Right atrium auricular region (tissue), 2 donors: ENCODE measurements around the gene COL17A1. TPM values are rescaled to one million over a fixed set of nuclear protein-coding genes. Genes with fewer than 3 reads are reported as not detected.

ENCODE experiments used
- DNase-seq: peaks from one replicate; pipeline ENCODE4 v3.0.0-alpha.2; 2019; ENCODE audit warnings: low spot score
- H3K27ac ChIP-seq, 2 donors: fragments of 200-600 bp; sonication (generic); 1 replicate in 1 of 2; 2 replicates in 1 of 2; pipeline ENCODE4 v1.5.1; 2016 to 2019
- H3K27me3 ChIP-seq, 2 donors: fragments of 200-600 bp; sonication (generic); one replicate each; pipeline versions ENCODE4 v1.5.1 to v1.6.0; 2017 to 2019
- H3K36me3 ChIP-seq: fragments of 200-600 bp; sonication (generic); one replicate; pipeline ENCODE4 v1.5.1; 2016
- H3K4me1 ChIP-seq, 2 donors: fragments of 200-600 bp; sonication (generic); one replicate each; pipeline versions ENCODE4 v1.5.1 to v1.6.0; 2017 to 2019
- H3K4me3 ChIP-seq, 2 donors: fragments of 200-600 bp; sonication (generic); 1 replicate in 1 of 2; 2 replicates in 1 of 2; pipeline ENCODE4 v1.5.1; 2017 to 2019; ENCODE audit warnings: mild to moderate bottlenecking in 1 of 2, moderate library complexity in 1 of 2
- H3K9me3 ChIP-seq, 2 donors: fragments of 200-600 bp; sonication (generic); one replicate each; pipeline ENCODE4 v1.5.1; 2019
- CTCF ChIP-seq, 2 donors: fragments of 200-600 bp; sonication (generic); IDR thresholded peaks; one replicate each; pipeline ENCODE4 v1.5.1; 2019; ENCODE audit warnings: antibody characterized with exemption in 2 of 2
- total RNA-seq, 2 donors: library from RNA; depleted of rRNA; stranded (reverse); fragments of >200 nt; gene quantifications; one replicate each; pipeline ENCODE4 v1.1.0, GENCODE V29; 2016

COL17A1 gene
- total RNA-seq, 2 donors from 2014 or later: 0.26 to 6.2 TPM

GRCh38 chr10:104096692-104097091, 11.0 kb upstream of the COL17A1 start:
- H3K27me3 ChIP-seq: no peaks in the 10 kb centered on the region
- H3K36me3 ChIP-seq: no peaks in the 10 kb centered on the region
- no peaks in the 10 kb centered on the region for H3K4me1 ChIP-seq
- H3K4me3 ChIP-seq: no peak overlapping the region
- H3K27ac ChIP-seq: no peak overlapping the region
- no peaks in the 10 kb centered on the region for H3K9me3 ChIP-seq
- no peak for TF ChIP-seq CTCF (IDR thresholded peaks at IDR 0.05)
- DNase-seq: no peak

- no peak for TF ChIP-seq CTCF (IDR thresholded peaks at IDR 0.05)
- Histone ChIP-seq H3K4me3 (no peak overlapping the region), H3K27me3 (no peaks in the 10 kb centered on the region), H3K27ac (no peak overlapping the region), H3K36me3 (no peaks in the 10 kb centered on the region), H3K4me1 (no peaks in the 10 kb centered on the region), H3K9me3 (no peaks in the 10 kb centered on the region)
- DNase-seq: no peak
These were observed 7.1 kb upstream of the COL17A1 start for GRCh38 chr10:104092749-104093148.

GRCh38 chr10:104090611-104091010, 4.9 kb upstream of the COL17A1 start:
- no peaks in the 10 kb centered on the region for H3K9me3 ChIP-seq

GRCh38 chr10:104089621-104090020, 3.9 kb upstream of the COL17A1 start:
- TF ChIP-seq CTCF (IDR thresholded peaks at IDR 0.05): no peak
- Histone ChIP-seq H3K9me3 (no peaks in the 10 kb centered on the region), H3K27ac (no peak overlapping the region), H3K4me1 (no peaks in the 10 kb centered on the region), H3K36me3 (no peaks in the 10 kb centered on the region), H3K27me3 (no peaks in the 10 kb centered on the region), H3K4me3 (no peak overlapping the region)
- no peak for DNase-seq

More at GRCh38 chr10:104090611-104091010, 4.9 kb upstream of the COL17A1 start:
- no peaks in the 10 kb centered on the region for H3K4me1 ChIP-seq
- H3K36me3 ChIP-seq: no peaks in the 10 kb centered on the region
- no peak overlapping the region for H3K27ac ChIP-seq
- no peak for DNase-seq
- no peak for TF ChIP-seq CTCF (IDR thresholded peaks at IDR 0.05)
- H3K4me3 ChIP-seq: no peak overlapping the region
- H3K27me3 ChIP-seq: no peaks in the 10 kb centered on the region

GRCh38 chr10:104088239-104088638, 2.6 kb upstream of the COL17A1 start:
- DNase-seq: no peak
- Histone ChIP-seq H3K4me1 (no peaks in the 10 kb centered on the region), H3K4me3 (no peak overlapping the region), H3K27ac (no peak overlapping the region), H3K27me3 (no peaks in the 10 kb centered on the region), H3K9me3 (no peaks in the 10 kb centered on the region), H3K36me3 (no peaks in the 10 kb centered on the region)
- TF ChIP-seq CTCF (IDR thresholded peaks at IDR 0.05): no peak

GRCh38 chr10:104084482-104085142, 1.1 kb downstream of the COL17A1 start:
- DNase-seq: no peak
- TF ChIP-seq CTCF (IDR thresholded peaks at IDR 0.05): no peak

More at GRCh38 chr10:104084482-104085142, 1.1 kb downstream of the COL17A1 start:
- Histone ChIP-seq H3K4me3 (no peak overlapping the region), H3K36me3 (no peaks in the 10 kb centered on the region), H3K27ac (no peak overlapping the region), H3K27me3 (no peaks in the 10 kb centered on the region), H3K4me1 (no peaks in the 10 kb centered on the region), H3K9me3 (no peaks in the 10 kb centered on the region)
